ENCODE data around the gene BCLAF1. TPM values are rescaled to one million over a fixed set of nuclear protein-coding genes. Genes with fewer than 3 reads are reported as not detected.

The BCLAF1 gene
- total and polyA plus RNA-seq, 11 donors = 11.7 to 109 (median 75.5) TPM

DNA sequence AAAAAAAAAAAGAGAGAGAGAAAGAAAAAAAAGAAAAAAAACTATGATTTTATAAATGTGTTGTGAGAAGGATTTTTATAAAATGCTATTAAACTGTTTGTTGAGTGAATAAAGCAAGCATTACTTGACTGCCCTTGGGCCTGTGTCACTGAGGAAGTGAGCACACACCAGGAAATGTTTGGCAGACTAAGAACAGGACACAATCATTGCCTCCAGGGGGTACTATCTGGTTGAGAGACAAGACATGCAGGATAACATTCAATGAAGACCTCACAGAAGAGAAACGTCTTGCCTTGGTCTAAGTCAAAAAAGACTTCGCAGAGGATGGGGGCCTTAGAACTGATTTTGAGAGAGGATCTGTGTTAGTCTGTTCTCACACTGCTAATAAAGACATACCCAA is 80.2 kb downstream of the BCLAF1 start:
- ATAC-seq (no peak), DNase-seq (no peak)
- Histone ChIP-seq H3K36me3 (no peaks in the 10 kb centered on the region), H3K27ac (no peak overlapping the region), H3K4me3 (no peak overlapping the region), H3K27me3 (no peaks in the 10 kb centered on the region), H3K4me1 (no peaks in the 10 kb centered on the region), H3K9me3 (no peaks in the 10 kb centered on the region)
- TF ChIP-seq CTCF (IDR thresholded peaks at IDR 0.05) = no peak
- TF ChIP-seq POLR2A (IDR thresholded peaks at IDR 0.05) = no peak
- 88 to 90% (median 90%) methylated on average over 2 of the region's 2 CpGs for WGBS, 4 donors
- intact Hi-C loops (cut with DNase I) = no loop called here

- WGBS, 4 donors = 93 to 97% (median 94%) methylated on average over 4 of the region's 4 CpGs
- no peak overlapping the region for H3K4me3 ChIP-seq
- ATAC-seq (no peak), DNase-seq (no peak)
- intact Hi-C loops (cut with DNase I) = no loop called here
- H3K4me1 ChIP-seq = no peaks in the 10 kb centered on the region
- H3K9me3 ChIP-seq = no peaks in the 10 kb centered on the region
- TF ChIP-seq POLR2A (IDR thresholded peaks at IDR 0.05) = no peak
- no peak for TF ChIP-seq CTCF (IDR thresholded peaks at IDR 0.05)
- H3K27ac ChIP-seq = no peak overlapping the region
- no peaks in the 10 kb centered on the region for H3K27me3 ChIP-seq
- H3K36me3 ChIP-seq = no peaks in the 10 kb centered on the region
Observed at GRCh38 chr6:136208783-136209182, 80.9 kb downstream of the BCLAF1 start.

Other genes starting within 250 kb of the BCLAF1 start
- 1 to 10 TPM in 1 of 9 donors, under 1 TPM in 3, not detected in 5; 0.15 to 1.0 (median 0.34) TPM for gene MTFR2, start 39.5 kb downstream of the BCLAF1 start, total RNA-seq
- gene MTFR2, start 39.5 kb downstream of the BCLAF1 start, polyA plus RNA-seq = under 1 TPM in 1 of 2 donors, not detected in 1; 0.21 TPM

Measured in heart left ventricle (tissue), 16 donors.